ENCODE measurements around the gene GART.

The GART gene

GRCh38 chr21:33552999-33553598, 11.2 kb upstream of the GART start:
- DNase-seq: no peak

- DNase-seq: no peak
These were observed 10.4 kb upstream of the GART start for GRCh38 chr21:33552093-33552998.

- DNase-seq: no peak
These were observed 9.7 kb upstream of the GART start for GRCh38 chr21:33551664-33552063.

GRCh38 chr21:33550772-33551660, 9.1 kb upstream of the GART start:
- no peak for DNase-seq

- no peak for DNase-seq
These were observed 8.2 kb upstream of the GART start for GRCh38 chr21:33549848-33550771.

GRCh38 chr21:33546086-33546485, 4.2 kb upstream of the GART start:
- DNase-seq: no peak

GRCh38 chr21:33544451-33545195, 2.7 kb upstream of the GART start:
- no peak for DNase-seq

GRCh38 chr21:33543505-33544129, 1.7 kb upstream of the GART start:
- no peak for DNase-seq

- DNase-seq: peak; percentile 98
These were observed 955 bp upstream of the GART start, which contains the start of gene SON for GRCh38 chr21:33542640-33543504. TSS of gene SON (plus strand) at chr21:33543038. CDS start at chr21:33543093, 55 bp downstream.

GRCh38 chr21:33541105-33541711, 709 bp downstream of the GART start:
- DNase-seq: no peak

GRCh38 chr21:33540711-33541104, 1.2 kb downstream of the GART start:
- DNase-seq: no peak

GRCh38 chr21:33539616-33540015, 2.3 kb downstream of the GART start:
- no peak for DNase-seq

- no peak for DNase-seq
These were observed 4.7 kb downstream of the GART start for GRCh38 chr21:33537212-33537611.

GRCh38 chr21:33531007-33531406, 10.9 kb downstream of the GART start:
- DNase-seq: no peak

- no peak for DNase-seq
These were observed 19.0 kb downstream of the GART start for GRCh38 chr21:33522953-33523349.

- no peak for DNase-seq
These were observed 19.5 kb downstream of the GART start for GRCh38 chr21:33522297-33522952.

GRCh38 chr21:33518899-33519298, 23.0 kb downstream of the GART start:
- no peak for DNase-seq

GRCh38 chr21:33514229-33514628, 27.7 kb downstream of the GART start:
- no peak for DNase-seq

GRCh38 chr21:33512481-33512880, 29.4 kb downstream of the GART start:
- DNase-seq: no peak
